Central memory CD4-positive, alpha-beta T cell (primary cell): Measurements from ENCODE around the gene CD58.

Experiments used
- DNase-seq: peaks from one replicate; pipeline ENCODE4 v3.0.0; 2022

Gene CD58

GRCh38 chr1:116465845-116466685, 104.8 kb downstream of the CD58 start:
- no peak for DNase-seq

GRCh38 chr1:116465477-116465844, 105.4 kb downstream of the CD58 start:
- no peak for DNase-seq
